HL-60 (cell line): ENCODE results near the gene IL33.

Experiments used
- GABPA ChIP-seq: IDR thresholded peaks from 2 replicates; pipeline ENCODE4 v1.6.1; 2012; ENCODE audit warnings: low read depth
- REST ChIP-seq: IDR thresholded peaks from 2 replicates; pipeline ENCODE4 v1.6.1; 2012; ENCODE audit warnings: low read depth; ENCODE audit not compliant: insufficient replicate concordance
- TF ChIP-seq, protein P1 (sequence below): IDR thresholded peaks from one replicate; pipeline ENCODE4 v1.5.1; 2011; ENCODE audit warnings: low read length, control low read depth, inconsistent platforms; ENCODE audit not compliant: insufficient read depth

GRCh38 chr9:6219040-6219439 lies 3.4 kb downstream of the IL33 start:
- TF ChIP-seq GABPA (no peak), REST (no peak)
- TF ChIP-seq, protein P1, sequence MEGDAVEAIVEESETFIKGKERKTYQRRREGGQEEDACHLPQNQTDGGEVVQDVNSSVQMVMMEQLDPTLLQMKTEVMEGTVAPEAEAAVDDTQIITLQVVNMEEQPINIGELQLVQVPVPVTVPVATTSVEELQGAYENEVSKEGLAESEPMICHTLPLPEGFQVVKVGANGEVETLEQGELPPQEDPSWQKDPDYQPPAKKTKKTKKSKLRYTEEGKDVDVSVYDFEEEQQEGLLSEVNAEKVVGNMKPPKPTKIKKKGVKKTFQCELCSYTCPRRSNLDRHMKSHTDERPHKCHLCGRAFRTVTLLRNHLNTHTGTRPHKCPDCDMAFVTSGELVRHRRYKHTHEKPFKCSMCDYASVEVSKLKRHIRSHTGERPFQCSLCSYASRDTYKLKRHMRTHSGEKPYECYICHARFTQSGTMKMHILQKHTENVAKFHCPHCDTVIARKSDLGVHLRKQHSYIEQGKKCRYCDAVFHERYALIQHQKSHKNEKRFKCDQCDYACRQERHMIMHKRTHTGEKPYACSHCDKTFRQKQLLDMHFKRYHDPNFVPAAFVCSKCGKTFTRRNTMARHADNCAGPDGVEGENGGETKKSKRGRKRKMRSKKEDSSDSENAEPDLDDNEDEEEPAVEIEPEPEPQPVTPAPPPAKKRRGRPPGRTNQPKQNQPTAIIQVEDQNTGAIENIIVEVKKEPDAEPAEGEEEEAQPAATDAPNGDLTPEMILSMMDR = no peak
